CD4-positive, alpha-beta T cell (primary cell): ENCODE results near the gene RIPOR1. TPM values are rescaled to one million over a fixed set of nuclear protein-coding genes. Genes with fewer than 3 reads are reported as not detected.

Experiments used
- ATAC-seq: fragments of 200-7000 bp; cut with Tn5 transposase; one replicate; pipeline ENCODE4 v1.10.0; 2022; ENCODE audit warnings: mild to moderate bottlenecking; ENCODE audit not compliant: poor library complexity
- CTCF ChIA-PET: fragments of 350-600 bp; sonication (Branson Sonifier 250); formaldehyde crosslinking; loops from one replicate; lab custom pipeline; 2021; ENCODE audit warnings: antibody characterized with exemption, inconsistent platforms; lab: Charles Lee
- POLR2A ChIA-PET: fragments of 350-600 bp; sonication (Branson Sonifier 250); formaldehyde crosslinking; loops from one replicate; lab custom pipeline; 2021; ENCODE audit warnings: antibody characterized with exemption, inconsistent platforms; lab: Charles Lee
- DNase-seq, 14 experiments: peaks; one replicate each; pipeline ENCODE4 v3.0.0-alpha.2; 2013 to 2020; ENCODE audit warnings: mixed read lengths in 2 of 14
- H3K27ac ChIP-seq, 2 donors: one replicate each; pipeline versions ENCODE4 v1.5.1 to v1.7.0; 2013; ENCODE audit warnings: low read length in 2 of 2, low read depth in 1 of 2, mild to moderate bottlenecking in 1 of 2
- H3K27me3 ChIP-seq, 2 experiments: 1 replicate in 1 of 2; 2 replicates in 1 of 2; pipeline versions ENCODE4 v1.6.1 to v1.7.0; 2013; ENCODE audit warnings: low read length in 2 of 2, control low read depth in 1 of 2, mild to moderate bottlenecking in 1 of 2, moderate library complexity in 1 of 2; ENCODE audit not compliant: insufficient read depth in 2 of 2, control insufficient read depth in 1 of 2
- H3K36me3 ChIP-seq: one replicate; pipeline ENCODE4 v1.6.1; 2013; ENCODE audit warnings: low read length, control low read depth; ENCODE audit not compliant: insufficient read depth
- H3K4me1 ChIP-seq: one replicate; pipeline ENCODE4 v1.6.1; 2013; ENCODE audit warnings: low read length, control low read depth; ENCODE audit not compliant: insufficient read depth
- H3K4me3 ChIP-seq: one replicate; pipeline ENCODE4 v1.5.1; 2013; ENCODE audit warnings: mild to moderate bottlenecking, low read length, moderate library complexity
- H3K9me3 ChIP-seq, 2 experiments: 1 replicate in 1 of 2; 2 replicates in 1 of 2; pipeline versions ENCODE4 v1.6.1 to v1.7.0; 2013; ENCODE audit warnings: low read length in 2 of 2, mild to moderate bottlenecking in 2 of 2, control low read depth in 1 of 2, moderate library complexity in 1 of 2; ENCODE audit not compliant: control insufficient read depth in 1 of 2, insufficient read depth in 1 of 2
- H3K27ac Mint-ChIP-seq: one replicate; pipeline ENCODE4 v1.8.0; 2020; ENCODE audit warnings: mixed read lengths
- H3K27me3 Mint-ChIP-seq: one replicate; pipeline ENCODE4 v1.8.0; 2021; ENCODE audit warnings: mixed read lengths
- H3K36me3 Mint-ChIP-seq: one replicate; pipeline ENCODE4 v1.8.0; 2021; ENCODE audit warnings: low read depth, mixed read lengths
- H3K4me1 Mint-ChIP-seq: one replicate; pipeline ENCODE4 v1.8.0; 2021; ENCODE audit warnings: low read depth, mixed read lengths
- H3K4me3 Mint-ChIP-seq: one replicate; pipeline ENCODE4 v1.8.0; 2020; ENCODE audit warnings: mild to moderate bottlenecking, mixed read lengths
- H3K9me3 Mint-ChIP-seq: one replicate; pipeline ENCODE4 v1.8.0; 2020; ENCODE audit warnings: mixed read lengths
- CTCF ChIP-seq: fragments of 200-600 bp; IDR thresholded peaks from one replicate; pipeline ENCODE4 v1.8.0; 2022; ENCODE audit warnings: antibody characterized with exemption, mild to moderate bottlenecking
- intact Hi-C, 2 experiments: fragments of 100-400 bp; cut with DNase I in 1 of 2; cut with micrococcal nuclease in 1 of 2; formaldehyde crosslinking; loops; one replicate each; pipeline versions ENCODE4 v1.15.1 to v1.9.0; 2023 to 2025; cut with DNase I, micrococcal nuclease
- total RNA-seq, 174 experiments: library from RNA in 2 of 174; stranded (reverse) in 2 of 174; gene quantifications; one replicate each; pipeline ENCODE4 v1.2.3 and lab custom pipeline; 2021 to 2026

RIPOR1 gene
- total RNA-seq, 2 experiments from 2014 or later: 21.3 to 25.4 TPM

DNA sequence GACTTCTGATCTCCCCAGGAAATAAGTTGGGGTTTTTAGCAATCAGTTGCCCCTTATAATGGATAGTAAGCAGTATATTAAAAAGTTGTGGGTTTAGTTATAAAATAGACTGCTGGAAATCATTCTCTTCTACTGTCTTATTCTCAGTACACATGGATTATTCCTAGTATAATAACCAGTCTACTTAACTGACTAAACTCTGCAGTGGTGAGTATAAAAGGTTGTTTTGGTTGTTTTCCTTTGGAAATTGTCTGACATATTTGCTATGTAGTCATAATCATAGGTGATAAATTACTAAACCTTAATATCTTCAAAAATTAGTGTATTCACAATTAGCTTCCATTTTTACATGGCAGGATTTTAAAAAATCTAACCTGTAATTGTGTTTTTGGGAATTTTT lies 65.1 kb downstream of the RIPOR1 start:
- Histone ChIP-seq H3K27ac (no peak overlapping the region), H3K36me3 (peaks cover 8% of the 10 kb centered on the region), H3K4me1 (peaks cover 11% of the 10 kb centered on the region), H3K4me3 (no peak overlapping the region), H3K9me3 (no peaks in the 10 kb centered on the region), H3K27me3 (no peaks in the 10 kb centered on the region)
- H3K27me3 Mint-ChIP-seq: no peaks in the 10 kb centered on the region
- TF ChIP-seq CTCF: no peak
- POLR2A ChIA-PET: interaction anchor here (1.3 kb wide), 1 partner anchor 30 kb away, joined by 5 read pairs; no protein-coding TSS in a partner anchor
- H3K27ac Mint-ChIP-seq: peak overlapping the region; percentile 18
- DNase-seq (no peak), ATAC-seq (no peak)
- H3K36me3 Mint-ChIP-seq: peaks cover 39% of the 10 kb centered on the region
- CTCF ChIA-PET: interaction anchor here (4.8 kb wide), 1 partner anchor 72 kb away, joined by 15 read pairs; no protein-coding TSS in a partner anchor
- intact Hi-C loops: no loop called here
- H3K4me1 Mint-ChIP-seq: peaks cover 49% of the 10 kb centered on the region
- H3K4me3 Mint-ChIP-seq: no peak overlapping the region
- no peaks in the 10 kb centered on the region for H3K9me3 Mint-ChIP-seq

DNA sequence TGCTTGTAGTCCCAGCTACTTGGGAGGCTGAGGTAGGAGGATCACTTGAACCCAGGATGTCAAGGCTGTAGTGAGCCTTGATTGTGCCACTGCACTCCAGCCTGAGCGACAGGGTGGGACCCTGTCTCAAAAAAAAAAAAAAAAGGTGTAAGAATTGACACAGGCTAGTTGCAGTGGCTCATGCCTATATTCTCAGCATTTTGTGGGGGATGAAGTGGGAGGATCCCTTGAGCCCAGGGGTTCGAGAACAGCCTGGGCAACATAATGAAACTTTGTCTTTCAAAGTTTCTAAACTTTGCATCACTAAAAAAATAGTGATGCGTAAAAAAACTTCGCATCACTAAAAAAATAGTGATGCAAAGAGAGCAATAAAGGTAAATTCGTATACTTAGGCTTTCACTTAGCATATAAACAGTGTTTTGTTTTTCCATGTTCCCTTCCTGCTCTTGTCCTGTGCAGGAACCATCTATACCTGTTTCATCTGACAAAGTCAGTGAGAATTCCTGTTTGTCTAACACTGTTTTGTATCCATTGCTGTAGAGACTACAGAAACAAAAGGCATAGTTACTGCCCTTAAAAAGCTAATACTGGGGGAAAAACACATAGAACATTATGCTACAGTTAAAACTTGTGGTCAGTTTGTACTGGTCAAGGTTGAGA lies 65.8 kb downstream of the RIPOR1 start:
- no peak overlapping the region for H3K27ac ChIP-seq
- intact Hi-C loops: no loop called here
- ChIA-PET POLR2A (interaction anchor here (0.7 to 1.3 kb wide), 3 partner anchors 15 to 37 kb away, joined by 3 to 5 read pairs (median 3); no protein-coding TSS in a partner anchor), CTCF (interaction anchor here (4.8 kb wide), 1 partner anchor 73 kb away, joined by 15 read pairs; no protein-coding TSS in a partner anchor)
- Mint-ChIP-seq H3K27me3 (no peaks in the 10 kb centered on the region), H3K4me3 (no peak overlapping the region), H3K36me3 (peaks cover 42% of the 10 kb centered on the region), H3K9me3 (no peaks in the 10 kb centered on the region), H3K27ac (peak overlapping the region; percentile 18), H3K4me1 (peaks cover 52% of the 10 kb centered on the region)
- no peak overlapping the region for H3K4me3 ChIP-seq
- ATAC-seq (no peak), DNase-seq (no peak)
- no peaks in the 10 kb centered on the region for H3K27me3 ChIP-seq
- TF ChIP-seq CTCF: no peak
- H3K36me3 ChIP-seq: peaks cover 8% of the 10 kb centered on the region
- peaks cover 11% of the 10 kb centered on the region for H3K4me1 ChIP-seq
- H3K9me3 ChIP-seq: no peaks in the 10 kb centered on the region

GRCh38 chr16:67594956-67595355 lies 66.3 kb downstream of the RIPOR1 start:
- POLR2A ChIA-PET: interaction anchor here (0.7 to 1.3 kb wide), 4 partner anchors 16 to 37 kb away, joined by 3 to 5 read pairs (median 3); no protein-coding TSS in a partner anchor
- intact Hi-C loops: no loop called here
- Histone ChIP-seq H3K4me1 (peaks cover 11% of the 10 kb centered on the region), H3K27ac (no peak overlapping the region), H3K4me3 (no peak overlapping the region), H3K27me3 (no peaks in the 10 kb centered on the region), H3K9me3 (no peaks in the 10 kb centered on the region), H3K36me3 (peaks cover 8% of the 10 kb centered on the region)
- Mint-ChIP-seq H3K36me3 (peaks cover 42% of the 10 kb centered on the region), H3K27ac (peak overlapping the region; percentile 18), H3K4me3 (no peak overlapping the region), H3K27me3 (no peaks in the 10 kb centered on the region), H3K9me3 (no peaks in the 10 kb centered on the region), H3K4me1 (peaks cover 57% of the 10 kb centered on the region)
- TF ChIP-seq CTCF: no peak
- ATAC-seq (peak; percentile 44), DNase-seq (peak in 1 of 14 experiments; percentile 12)
- CTCF ChIA-PET: interaction anchor here (4.8 kb wide), 1 partner anchor 74 kb away, joined by 15 read pairs; no protein-coding TSS in a partner anchor

Other genes with a start within 250 kb of the RIPOR1 start
- 10 to 100 TPM; 13.1 to 14.0 TPM for gene PLEKHG4, start 249.3 kb upstream of the RIPOR1 start, total RNA-seq
- gene KCTD19, start 202.1 kb upstream of the RIPOR1 start, total RNA-seq: not detected
- not detected for gene LRRC36, start 202.0 kb upstream of the RIPOR1 start, total RNA-seq
- gene TPPP3, start 135.3 kb upstream of the RIPOR1 start, total RNA-seq: not detected
- under 1 TPM in 1 of 2 experiments, not detected in 1; 0.22 TPM for gene ZDHHC1, start 112.4 kb upstream of the RIPOR1 start, total RNA-seq
- gene HSD11B2, start 97.7 kb upstream of the RIPOR1 start, total RNA-seq: not detected
- gene ATP6V0D1, start 47.7 kb upstream of the RIPOR1 start, total RNA-seq: 10 to 100 TPM; 39.4 to 41.7 TPM
- not detected for gene AGRP, start 45.3 kb upstream of the RIPOR1 start, total RNA-seq
- gene CTCF, start 33.7 kb downstream of the RIPOR1 start, total RNA-seq: 10 to 100 TPM; 43.8 to 46.4 TPM
- 100 to 1,000 TPM; 147 to 148 TPM for gene CARMIL2, start 116.3 kb downstream of the RIPOR1 start, total RNA-seq
- gene ACD, start 131.4 kb downstream of the RIPOR1 start, total RNA-seq: 10 to 100 TPM; 21.6 to 26.0 TPM
- 1 to 10 TPM; 4.5 to 4.7 TPM for gene PARD6A, start 132.1 kb downstream of the RIPOR1 start, total RNA-seq
- gene ENKD1, start 137.9 kb downstream of the RIPOR1 start, total RNA-seq: 1 to 10 TPM; 2.0 to 3.5 TPM
- 1 to 10 TPM; 2.0 to 2.4 TPM for gene C16orf86, start 138.0 kb downstream of the RIPOR1 start, total RNA-seq
- gene GFOD2, start 190.5 kb downstream of the RIPOR1 start, total RNA-seq: 1 to 10 TPM; 2.8 to 3.7 TPM